GM19351 (cell line): ENCODE measurements around the gene SERPINI1.
A peak's percentile ranks its signal among the peaks of the same experiment; 100 is the strongest.
"Not testable (repeated sequence)": the region's sequence is repeated elsewhere in the genome, so short reads cannot be mapped to it uniquely, and the experiment has no call there.

ENCODE experiments used
- ATAC-seq: cut with Tn5 transposase; IDR thresholded peaks from one replicate; pipeline ENCODE4 v1.9.1; 2021; ENCODE audit warnings: mild to moderate bottlenecking, moderate library complexity; ENCODE audit not compliant: unreplicated experiment

SERPINI1 gene

GRCh38 chr3:167785790-167786189 lies 50.3 kb downstream of the SERPINI1 start:
- ATAC-seq, result no peak

GRCh38 chr3:167787440-167787839 lies 51.9 kb downstream of the SERPINI1 start:
- no peak for ATAC-seq

- ATAC-seq, result peak; percentile 87
These were observed 62.9 kb downstream of the SERPINI1 start for GRCh38 chr3:167798443-167798842.

- no peak for ATAC-seq
These were observed 73.4 kb downstream of the SERPINI1 start for GRCh38 chr3:167808910-167809309.

- ATAC-seq, result no peak
These were observed 74.7 kb downstream of the SERPINI1 start for GRCh38 chr3:167810236-167810635.

- ATAC-seq, result no peak
These were observed 75.5 kb downstream of the SERPINI1 start for GRCh38 chr3:167811031-167811430.

- no peak for ATAC-seq
These were observed 77.9 kb downstream of the SERPINI1 start for GRCh38 chr3:167813169-167814123.

GRCh38 chr3:167814441-167814951 lies 79.0 kb downstream of the SERPINI1 start:
- ATAC-seq, result no peak

- no peak for ATAC-seq
These were observed 81.4 kb downstream of the SERPINI1 start for GRCh38 chr3:167816953-167817352.

GRCh38 chr3:167820102-167820865 lies 84.8 kb downstream of the SERPINI1 start:
- ATAC-seq, result no peak

- no peak for ATAC-seq
These were observed 85.8 kb downstream of the SERPINI1 start for GRCh38 chr3:167821248-167821805.

GRCh38 chr3:167823738-167824137 lies 88.2 kb downstream of the SERPINI1 start:
- ATAC-seq, result no peak

GRCh38 chr3:167827588-167827987 lies 92.1 kb downstream of the SERPINI1 start:
- not testable (repeated sequence) for ATAC-seq

GRCh38 chr3:167829071-167829470 lies 93.5 kb downstream of the SERPINI1 start:
- no peak for ATAC-seq

- peak; percentile 82 for ATAC-seq
These were observed 94.5 kb downstream of the SERPINI1 start for GRCh38 chr3:167830007-167830406.

- no peak for ATAC-seq
These were observed 99.8 kb downstream of the SERPINI1 start for GRCh38 chr3:167835359-167835758.

- no peak for ATAC-seq
These were observed 100.4 kb downstream of the SERPINI1 start for GRCh38 chr3:167835953-167836352.

GRCh38 chr3:167837466-167837865 lies 101.9 kb downstream of the SERPINI1 start:
- ATAC-seq, result no peak

- peak; percentile 55 for ATAC-seq
These were observed 104.1 kb downstream of the SERPINI1 start for GRCh38 chr3:167839460-167840134.

GRCh38 chr3:167840247-167840646 lies 104.7 kb downstream of the SERPINI1 start:
- ATAC-seq, result no peak

- no peak for ATAC-seq
These were observed 108.0 kb downstream of the SERPINI1 start for GRCh38 chr3:167843481-167843880.
